Measurements from ENCODE around the gene AKR7A3.

- TF ChIP-seq, protein P1, sequence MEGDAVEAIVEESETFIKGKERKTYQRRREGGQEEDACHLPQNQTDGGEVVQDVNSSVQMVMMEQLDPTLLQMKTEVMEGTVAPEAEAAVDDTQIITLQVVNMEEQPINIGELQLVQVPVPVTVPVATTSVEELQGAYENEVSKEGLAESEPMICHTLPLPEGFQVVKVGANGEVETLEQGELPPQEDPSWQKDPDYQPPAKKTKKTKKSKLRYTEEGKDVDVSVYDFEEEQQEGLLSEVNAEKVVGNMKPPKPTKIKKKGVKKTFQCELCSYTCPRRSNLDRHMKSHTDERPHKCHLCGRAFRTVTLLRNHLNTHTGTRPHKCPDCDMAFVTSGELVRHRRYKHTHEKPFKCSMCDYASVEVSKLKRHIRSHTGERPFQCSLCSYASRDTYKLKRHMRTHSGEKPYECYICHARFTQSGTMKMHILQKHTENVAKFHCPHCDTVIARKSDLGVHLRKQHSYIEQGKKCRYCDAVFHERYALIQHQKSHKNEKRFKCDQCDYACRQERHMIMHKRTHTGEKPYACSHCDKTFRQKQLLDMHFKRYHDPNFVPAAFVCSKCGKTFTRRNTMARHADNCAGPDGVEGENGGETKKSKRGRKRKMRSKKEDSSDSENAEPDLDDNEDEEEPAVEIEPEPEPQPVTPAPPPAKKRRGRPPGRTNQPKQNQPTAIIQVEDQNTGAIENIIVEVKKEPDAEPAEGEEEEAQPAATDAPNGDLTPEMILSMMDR (IDR thresholded peaks at IDR 0.05), result no peak
- TF ChIP-seq POLR2A (IDR thresholded peaks at IDR 0.05), result no peak
These were observed 25.8 kb downstream of the AKR7A3 start for GRCh38 chr1:19262744-19263143.
